Coronary artery (tissue), 2 donors: ENCODE measurements around the gene IGHMBP2.
"Not testable (repeated sequence)": the region's sequence is repeated elsewhere in the genome, so short reads cannot be mapped to it uniquely, and the experiment has no call there.

Experiments
- DNase-seq: peaks from one replicate; pipeline ENCODE4 v3.0.0-alpha.2; 2017; ENCODE audit warnings: low spot score
- H3K27ac ChIP-seq, 2 donors: fragments of 200-600 bp; sonication (generic); one replicate each; pipeline ENCODE4 v1.5.1; 2016 to 2019
- H3K4me3 ChIP-seq: fragments of 200-600 bp; sonication (generic); 2 replicates; pipeline ENCODE4 v1.5.1; 2016; ENCODE audit warnings: mild to moderate bottlenecking, moderate library complexity
- TF ChIP-seq, protein P1 (sequence below): fragments of 200-600 bp; sonication (generic); IDR thresholded peaks from one replicate; pipeline ENCODE4 v1.5.1; 2019; ENCODE audit warnings: antibody characterized with exemption

IGHMBP2 gene

DNA sequence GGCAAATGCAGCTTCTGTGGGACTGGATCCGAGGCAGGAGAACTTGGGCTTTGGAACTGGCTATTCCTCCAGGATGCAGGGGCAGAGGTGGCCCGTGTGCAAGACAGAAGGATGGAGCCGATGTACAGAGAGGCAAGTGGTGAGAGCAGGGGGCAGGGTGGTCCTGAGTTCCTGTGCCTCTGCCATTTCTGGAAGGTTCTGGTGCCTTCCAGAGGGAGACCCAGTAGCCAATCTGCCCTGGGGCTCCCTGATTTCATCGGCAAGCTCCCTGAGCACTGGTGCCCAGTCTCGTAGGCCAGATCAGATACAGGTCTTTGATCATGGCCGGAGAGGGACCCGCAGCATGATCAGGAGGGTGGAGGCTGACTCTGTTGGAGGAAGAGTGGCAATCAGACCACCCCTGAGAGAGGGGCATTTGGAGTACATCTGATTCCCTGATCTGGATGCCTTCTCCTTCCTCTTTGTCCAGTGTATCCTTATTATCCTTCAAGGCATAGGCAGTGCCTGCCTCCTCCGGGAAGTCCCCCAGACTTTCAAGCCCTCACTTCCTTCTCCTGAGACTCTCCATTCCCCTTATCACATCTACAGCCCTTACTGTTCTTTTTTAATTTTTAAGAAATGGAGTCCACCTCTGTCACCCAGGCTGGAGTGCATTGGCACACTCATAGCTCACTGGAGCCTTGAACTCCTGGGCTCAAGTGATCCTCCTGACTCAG is 67.4 kb downstream of the IGHMBP2 start:
- H3K27ac ChIP-seq, result no peak overlapping the region
- TF ChIP-seq, protein P1, sequence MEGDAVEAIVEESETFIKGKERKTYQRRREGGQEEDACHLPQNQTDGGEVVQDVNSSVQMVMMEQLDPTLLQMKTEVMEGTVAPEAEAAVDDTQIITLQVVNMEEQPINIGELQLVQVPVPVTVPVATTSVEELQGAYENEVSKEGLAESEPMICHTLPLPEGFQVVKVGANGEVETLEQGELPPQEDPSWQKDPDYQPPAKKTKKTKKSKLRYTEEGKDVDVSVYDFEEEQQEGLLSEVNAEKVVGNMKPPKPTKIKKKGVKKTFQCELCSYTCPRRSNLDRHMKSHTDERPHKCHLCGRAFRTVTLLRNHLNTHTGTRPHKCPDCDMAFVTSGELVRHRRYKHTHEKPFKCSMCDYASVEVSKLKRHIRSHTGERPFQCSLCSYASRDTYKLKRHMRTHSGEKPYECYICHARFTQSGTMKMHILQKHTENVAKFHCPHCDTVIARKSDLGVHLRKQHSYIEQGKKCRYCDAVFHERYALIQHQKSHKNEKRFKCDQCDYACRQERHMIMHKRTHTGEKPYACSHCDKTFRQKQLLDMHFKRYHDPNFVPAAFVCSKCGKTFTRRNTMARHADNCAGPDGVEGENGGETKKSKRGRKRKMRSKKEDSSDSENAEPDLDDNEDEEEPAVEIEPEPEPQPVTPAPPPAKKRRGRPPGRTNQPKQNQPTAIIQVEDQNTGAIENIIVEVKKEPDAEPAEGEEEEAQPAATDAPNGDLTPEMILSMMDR, result no peak
- H3K4me3 ChIP-seq, result no peak overlapping the region
- peak; percentile 54 for DNase-seq

DNA sequence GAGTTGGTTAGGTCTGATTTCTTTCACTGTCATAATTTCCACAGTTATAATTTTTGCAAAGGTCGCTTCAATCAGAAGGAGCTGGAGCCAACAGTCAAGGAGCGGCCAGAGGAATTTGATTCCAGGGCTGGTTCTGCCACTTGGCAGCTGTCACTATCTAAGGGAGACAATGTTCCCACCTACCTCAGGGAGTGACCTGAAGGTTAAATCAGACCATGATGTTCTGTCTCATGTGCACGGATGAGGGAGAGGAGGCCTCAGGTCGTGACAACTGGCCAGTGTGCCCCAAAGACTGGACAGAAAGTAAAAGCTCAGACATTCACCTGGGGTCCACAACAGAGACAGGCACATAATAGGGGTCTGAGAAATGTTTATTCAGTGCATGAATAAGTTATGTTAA is 69.5 kb downstream of the IGHMBP2 start:
- no peak for DNase-seq
- TF ChIP-seq, protein P1, result no peak
- H3K4me3 ChIP-seq, result no peak overlapping the region
- no peak overlapping the region for H3K27ac ChIP-seq

DNA sequence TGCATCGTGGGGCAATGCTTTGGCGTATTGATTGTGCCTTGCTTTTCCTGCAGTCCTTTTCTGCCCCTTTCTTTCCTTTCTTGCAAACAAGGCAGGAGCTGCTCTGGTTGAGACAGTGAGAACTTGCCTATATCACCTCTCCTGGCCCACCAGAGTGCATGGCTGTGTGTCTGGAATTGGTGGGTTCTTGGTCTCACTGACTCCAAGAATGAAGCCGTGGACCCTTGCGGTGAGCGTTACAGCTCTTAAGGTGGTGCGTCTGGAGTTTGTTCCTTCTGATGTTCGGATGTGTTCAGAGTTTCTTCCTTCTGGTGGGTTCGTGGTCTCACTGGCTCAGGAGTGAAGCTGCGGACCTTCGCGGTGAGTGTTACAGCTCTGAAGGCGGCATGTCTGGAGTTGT is 70.0 kb downstream of the IGHMBP2 start:
- not testable (repeated sequence) for DNase-seq, H3K4me3 ChIP-seq, H3K27ac ChIP-seq

DNA sequence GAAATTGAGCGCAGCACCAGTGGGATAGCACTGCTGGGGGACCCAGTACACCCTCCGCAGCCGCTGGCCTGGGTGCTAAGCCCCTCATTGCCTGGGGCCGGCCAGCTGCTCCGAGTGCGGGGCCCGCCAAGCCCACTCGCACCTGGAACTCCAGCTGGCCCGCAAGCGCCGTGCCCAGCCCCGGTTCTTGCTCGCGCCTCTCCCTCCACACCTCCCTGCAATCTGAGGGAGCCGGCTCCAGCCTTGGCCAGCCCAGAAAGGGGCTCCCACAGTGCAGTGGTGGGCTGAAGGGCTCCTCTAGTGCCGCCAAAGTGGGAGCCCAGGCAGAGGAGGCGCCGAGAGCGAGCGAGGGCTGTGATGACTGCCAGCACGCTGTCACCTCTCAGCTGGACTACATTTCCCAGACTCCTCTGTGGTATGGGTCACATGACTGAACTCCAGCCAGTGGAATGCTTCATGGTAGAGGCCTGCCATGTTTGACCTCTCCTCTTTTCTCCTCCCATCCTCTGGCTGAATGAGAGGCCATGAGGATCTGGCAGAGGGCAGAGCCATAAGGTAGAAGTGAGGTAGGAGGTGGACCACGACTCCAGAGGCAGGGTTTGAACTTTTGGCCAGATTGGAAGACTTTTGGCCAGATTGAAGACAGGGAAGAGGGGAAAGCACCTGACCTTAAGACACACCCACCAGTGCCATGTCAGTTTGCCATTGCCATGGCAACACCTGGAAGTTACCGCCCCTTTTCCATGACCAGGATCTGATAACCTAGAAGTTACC is 70.9 kb downstream of the IGHMBP2 start:
- Histone ChIP-seq H3K27ac (no peak overlapping the region), H3K4me3 (no peak overlapping the region)
- no peak for DNase-seq
- TF ChIP-seq, protein P1, result no peak

DNA sequence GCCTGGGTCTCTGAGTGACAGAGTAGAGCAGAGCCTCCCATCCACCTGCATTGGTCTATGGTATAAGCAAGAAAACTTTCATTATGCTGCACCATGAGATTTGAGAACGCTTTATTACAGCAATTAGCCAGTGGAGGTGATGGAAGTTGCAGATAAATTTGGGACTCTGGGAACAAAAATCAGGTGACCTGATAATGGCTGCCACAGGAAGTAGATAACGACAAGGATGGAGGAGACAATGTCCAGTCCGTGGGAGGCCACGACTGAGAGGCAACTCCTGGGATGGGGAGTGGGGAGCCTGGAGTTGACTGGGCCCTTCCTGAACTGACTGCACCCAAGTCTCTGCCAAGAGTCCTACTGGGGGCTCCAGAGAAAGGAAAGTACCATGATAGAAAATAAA is 72.4 kb downstream of the IGHMBP2 start:
- TF ChIP-seq, protein P1, result no peak
- Histone ChIP-seq H3K27ac (no peak overlapping the region), H3K4me3 (no peak overlapping the region)
- no peak for DNase-seq

DNA sequence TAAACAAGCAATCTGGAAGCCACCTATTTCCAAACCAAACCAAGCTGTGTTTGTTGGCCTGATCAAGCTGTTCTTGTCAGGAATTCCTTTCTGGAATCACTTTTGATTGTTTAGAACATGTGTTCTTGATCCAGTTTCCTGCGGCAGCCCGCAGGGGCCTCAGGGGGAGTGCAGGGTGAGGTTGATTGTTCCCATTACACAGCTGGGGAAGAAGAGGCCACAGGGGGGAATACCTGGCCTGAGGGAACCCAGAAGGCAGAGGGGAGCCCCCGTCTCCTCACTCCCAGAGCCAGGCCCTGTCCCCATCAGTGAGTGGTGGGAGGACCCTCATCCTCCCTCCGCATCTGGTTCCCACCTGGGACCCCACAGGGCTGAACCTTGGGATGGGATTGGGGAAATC is 72.9 kb downstream of the IGHMBP2 start:
- H3K27ac ChIP-seq, result no peak overlapping the region
- TF ChIP-seq, protein P1, result no peak
- DNase-seq, result no peak
- H3K4me3 ChIP-seq, result no peak overlapping the region

DNA sequence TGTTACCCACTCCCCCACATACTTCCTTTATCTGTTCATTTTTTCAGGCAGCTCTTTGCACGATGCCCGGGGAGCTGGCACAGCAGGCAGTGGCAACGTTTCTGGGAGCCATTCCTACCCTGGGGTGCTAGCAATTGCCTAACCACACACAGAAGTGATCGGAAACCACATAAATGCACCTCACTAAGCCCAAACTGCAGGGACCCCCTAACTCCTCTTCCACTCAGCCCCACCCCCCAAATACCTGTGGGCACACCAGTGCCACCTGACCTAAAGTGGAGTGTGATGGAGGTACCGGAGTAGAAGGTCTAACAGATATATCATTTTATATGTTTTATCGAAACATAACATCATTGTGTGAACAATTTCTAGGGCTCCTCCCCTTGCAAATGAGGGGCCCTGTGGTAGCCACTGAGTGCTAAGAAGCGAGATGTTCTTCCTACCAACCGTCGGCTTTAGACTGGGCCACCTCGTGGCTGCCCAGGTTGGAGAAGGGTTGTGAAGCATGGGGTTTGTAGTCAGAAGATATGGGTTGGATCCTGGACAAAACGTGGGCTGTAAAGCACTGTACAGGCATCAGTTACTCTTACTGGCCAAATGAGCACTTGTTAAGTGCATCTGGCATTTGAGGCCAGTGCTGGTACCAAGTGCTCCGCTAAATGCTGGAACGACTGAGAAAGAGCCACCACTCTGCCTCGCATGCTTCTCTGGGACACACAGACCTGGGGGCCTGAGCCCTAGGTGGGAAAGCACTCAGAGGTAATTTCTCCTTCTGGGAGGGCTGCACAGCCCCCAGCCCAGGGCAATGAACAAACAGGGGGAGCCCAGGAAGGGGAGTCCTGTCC is 74.3 kb downstream of the IGHMBP2 start:
- H3K27ac ChIP-seq, result no peak overlapping the region
- DNase-seq, result no peak
- TF ChIP-seq, protein P1, result no peak
- H3K4me3 ChIP-seq, result no peak overlapping the region
